ENCODE results near the gene DHDDS.

GRCh38 chr1:26418865-26419349 is 13.2 kb upstream of the DHDDS start:
- TF ChIP-seq CTCF (IDR thresholded peaks at IDR 0.05) = no peak
- TF ChIP-seq ZFX (IDR thresholded peaks at IDR 0.05; ENCODE audit: borderline replicate concordance) = no peak

All from 22Rv1 (cell line).